OCI-LY3 (cell line): ENCODE measurements around the gene MN1.

Experiments used
- EZH2phosphoT487 ChIP-seq: fragments of 200-600 bp; shearing (Covaris generic); IDR thresholded peaks from 2 replicates; pipeline ENCODE4 v1.6.1; 2018; ENCODE audit warnings: antibody characterized with exemption, mixed run types, low read depth
- TF ChIP-seq, protein P1 (sequence below): fragments of 200-600, 300-600 bp; sonication (generic); IDR thresholded peaks from 2 replicates; pipeline ENCODE4 v1.5.1; 2014; ENCODE audit warnings: antibody characterized with exemption, low read length, low read depth

- TF ChIP-seq, protein P1, sequence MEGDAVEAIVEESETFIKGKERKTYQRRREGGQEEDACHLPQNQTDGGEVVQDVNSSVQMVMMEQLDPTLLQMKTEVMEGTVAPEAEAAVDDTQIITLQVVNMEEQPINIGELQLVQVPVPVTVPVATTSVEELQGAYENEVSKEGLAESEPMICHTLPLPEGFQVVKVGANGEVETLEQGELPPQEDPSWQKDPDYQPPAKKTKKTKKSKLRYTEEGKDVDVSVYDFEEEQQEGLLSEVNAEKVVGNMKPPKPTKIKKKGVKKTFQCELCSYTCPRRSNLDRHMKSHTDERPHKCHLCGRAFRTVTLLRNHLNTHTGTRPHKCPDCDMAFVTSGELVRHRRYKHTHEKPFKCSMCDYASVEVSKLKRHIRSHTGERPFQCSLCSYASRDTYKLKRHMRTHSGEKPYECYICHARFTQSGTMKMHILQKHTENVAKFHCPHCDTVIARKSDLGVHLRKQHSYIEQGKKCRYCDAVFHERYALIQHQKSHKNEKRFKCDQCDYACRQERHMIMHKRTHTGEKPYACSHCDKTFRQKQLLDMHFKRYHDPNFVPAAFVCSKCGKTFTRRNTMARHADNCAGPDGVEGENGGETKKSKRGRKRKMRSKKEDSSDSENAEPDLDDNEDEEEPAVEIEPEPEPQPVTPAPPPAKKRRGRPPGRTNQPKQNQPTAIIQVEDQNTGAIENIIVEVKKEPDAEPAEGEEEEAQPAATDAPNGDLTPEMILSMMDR = no peak
- no peak for TF ChIP-seq EZH2phosphoT487
Measured at GRCh38 chr22:27786965-27787364, 14.6 kb downstream of the MN1 start.
